AG09309 (cell line): ENCODE measurements around the gene SETBP1.

Source experiments
- DNase-seq: peaks from one replicate; pipeline ENCODE4 v3.0.0-alpha.2; 2010; ENCODE audit warnings: low read depth
- H3K4me3 ChIP-seq: 2 replicates; pipeline ENCODE4 v1.5.1; 2011; ENCODE audit warnings: mild to moderate bottlenecking, low read depth, low read length, moderate library complexity; ENCODE audit not compliant: control insufficient read depth
- TF ChIP-seq, protein P1 (sequence below): IDR thresholded peaks from 2 replicates; pipeline ENCODE4 v1.5.1; 2011; ENCODE audit warnings: mild to moderate bottlenecking, low read depth, low read length, inconsistent platforms; ENCODE audit not compliant: insufficient read depth, control insufficient read depth; ENCODE audit errors: missing control alignments

SETBP1 gene

GRCh38 chr18:45109706-45110105, 429.0 kb downstream of the SETBP1 start:
- TF ChIP-seq, protein P1, sequence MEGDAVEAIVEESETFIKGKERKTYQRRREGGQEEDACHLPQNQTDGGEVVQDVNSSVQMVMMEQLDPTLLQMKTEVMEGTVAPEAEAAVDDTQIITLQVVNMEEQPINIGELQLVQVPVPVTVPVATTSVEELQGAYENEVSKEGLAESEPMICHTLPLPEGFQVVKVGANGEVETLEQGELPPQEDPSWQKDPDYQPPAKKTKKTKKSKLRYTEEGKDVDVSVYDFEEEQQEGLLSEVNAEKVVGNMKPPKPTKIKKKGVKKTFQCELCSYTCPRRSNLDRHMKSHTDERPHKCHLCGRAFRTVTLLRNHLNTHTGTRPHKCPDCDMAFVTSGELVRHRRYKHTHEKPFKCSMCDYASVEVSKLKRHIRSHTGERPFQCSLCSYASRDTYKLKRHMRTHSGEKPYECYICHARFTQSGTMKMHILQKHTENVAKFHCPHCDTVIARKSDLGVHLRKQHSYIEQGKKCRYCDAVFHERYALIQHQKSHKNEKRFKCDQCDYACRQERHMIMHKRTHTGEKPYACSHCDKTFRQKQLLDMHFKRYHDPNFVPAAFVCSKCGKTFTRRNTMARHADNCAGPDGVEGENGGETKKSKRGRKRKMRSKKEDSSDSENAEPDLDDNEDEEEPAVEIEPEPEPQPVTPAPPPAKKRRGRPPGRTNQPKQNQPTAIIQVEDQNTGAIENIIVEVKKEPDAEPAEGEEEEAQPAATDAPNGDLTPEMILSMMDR: no peak
- no peak overlapping the region for H3K4me3 ChIP-seq
- DNase-seq: no peak

- TF ChIP-seq, protein P1: no peak
- H3K4me3 ChIP-seq: no peak overlapping the region
- DNase-seq: no peak
Measured at GRCh38 chr18:45110577-45111501, 430.2 kb downstream of the SETBP1 start.

GRCh38 chr18:45111502-45111848, 430.8 kb downstream of the SETBP1 start:
- TF ChIP-seq, protein P1: no peak
- no peak overlapping the region for H3K4me3 ChIP-seq
- no peak for DNase-seq

- DNase-seq: no peak
- TF ChIP-seq, protein P1: no peak
- H3K4me3 ChIP-seq: no peak overlapping the region
Measured at GRCh38 chr18:45112682-45113081, 432.0 kb downstream of the SETBP1 start.

- TF ChIP-seq, protein P1: no peak
- no peak overlapping the region for H3K4me3 ChIP-seq
- DNase-seq: no peak
Measured at GRCh38 chr18:45116116-45116515, 435.4 kb downstream of the SETBP1 start.
